Nephron progenitor cell (in vitro differentiated cells): ENCODE data around the gene HPGDS.
"Not testable (repeated sequence)": the region's sequence is repeated elsewhere in the genome, so short reads cannot be mapped to it uniquely, and the experiment has no call there.

ENCODE experiments used
- DNase-seq: peaks from one replicate; pipeline ENCODE4 v3.0.0; 2021
- H3K27ac Mint-ChIP-seq: 2 replicates; pipeline ENCODE4 v1.8.0; 2021; ENCODE audit warnings: mild to moderate bottlenecking, moderate library complexity, mixed read lengths
- H3K27me3 Mint-ChIP-seq: 2 replicates; pipeline ENCODE4 v1.8.0; 2021; ENCODE audit warnings: mild to moderate bottlenecking, low read depth, mixed read lengths; ENCODE audit not compliant: poor library complexity
- H3K36me3 Mint-ChIP-seq: 2 replicates; pipeline ENCODE4 v1.8.0; 2021; ENCODE audit warnings: low read depth, mixed read lengths
- H3K4me1 Mint-ChIP-seq: 2 replicates; pipeline ENCODE4 v1.8.0; 2021; ENCODE audit warnings: mixed read lengths
- H3K4me3 Mint-ChIP-seq: 2 replicates; pipeline ENCODE4 v1.8.0; 2021; ENCODE audit warnings: mild to moderate bottlenecking, moderate library complexity, mixed read lengths
- H3K9me3 Mint-ChIP-seq: 2 replicates; pipeline ENCODE4 v1.8.0; 2021; ENCODE audit warnings: mild to moderate bottlenecking, moderate library complexity, mixed read lengths
- TF ChIP-seq, protein P1 (sequence below): fragments of 200-600 bp; sonication (generic); IDR thresholded peaks from 2 replicates; pipeline ENCODE4 v1.5.0; 2021; ENCODE audit warnings: antibody characterized with exemption

Gene HPGDS

DNA sequence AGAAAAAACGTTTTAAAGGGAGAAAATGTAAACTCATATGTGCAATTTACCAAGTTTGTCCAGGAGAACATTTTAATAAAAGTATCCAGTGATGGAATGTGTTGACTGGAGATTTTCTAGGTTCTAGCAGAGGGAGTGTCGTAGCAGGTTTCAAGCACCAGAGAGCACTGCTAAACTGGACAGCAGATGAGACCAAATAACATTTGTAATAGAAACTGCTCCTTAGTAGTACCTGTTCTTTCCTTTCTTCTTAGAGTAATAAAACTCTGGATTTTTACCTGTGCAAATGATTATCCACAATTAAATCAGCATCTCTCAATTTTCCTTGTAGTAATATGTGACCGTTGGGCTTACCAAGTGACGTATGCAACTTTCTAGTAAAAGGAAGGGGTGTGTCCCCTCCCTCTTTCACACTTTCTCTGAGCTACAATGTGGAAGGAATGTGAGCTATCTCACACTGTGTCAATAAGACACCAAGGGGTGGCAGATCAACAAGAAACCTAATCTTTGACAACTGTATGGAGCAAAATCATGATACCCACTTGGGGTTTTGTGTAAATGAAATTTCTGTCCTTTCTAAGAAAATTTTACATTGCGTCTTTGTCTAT is 9.5 kb downstream of the HPGDS start:
- no peak for DNase-seq
- TF ChIP-seq, protein P1, sequence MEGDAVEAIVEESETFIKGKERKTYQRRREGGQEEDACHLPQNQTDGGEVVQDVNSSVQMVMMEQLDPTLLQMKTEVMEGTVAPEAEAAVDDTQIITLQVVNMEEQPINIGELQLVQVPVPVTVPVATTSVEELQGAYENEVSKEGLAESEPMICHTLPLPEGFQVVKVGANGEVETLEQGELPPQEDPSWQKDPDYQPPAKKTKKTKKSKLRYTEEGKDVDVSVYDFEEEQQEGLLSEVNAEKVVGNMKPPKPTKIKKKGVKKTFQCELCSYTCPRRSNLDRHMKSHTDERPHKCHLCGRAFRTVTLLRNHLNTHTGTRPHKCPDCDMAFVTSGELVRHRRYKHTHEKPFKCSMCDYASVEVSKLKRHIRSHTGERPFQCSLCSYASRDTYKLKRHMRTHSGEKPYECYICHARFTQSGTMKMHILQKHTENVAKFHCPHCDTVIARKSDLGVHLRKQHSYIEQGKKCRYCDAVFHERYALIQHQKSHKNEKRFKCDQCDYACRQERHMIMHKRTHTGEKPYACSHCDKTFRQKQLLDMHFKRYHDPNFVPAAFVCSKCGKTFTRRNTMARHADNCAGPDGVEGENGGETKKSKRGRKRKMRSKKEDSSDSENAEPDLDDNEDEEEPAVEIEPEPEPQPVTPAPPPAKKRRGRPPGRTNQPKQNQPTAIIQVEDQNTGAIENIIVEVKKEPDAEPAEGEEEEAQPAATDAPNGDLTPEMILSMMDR: no peak
- no peak overlapping the region for H3K4me3 Mint-ChIP-seq
- peaks cover 6% of the 10 kb centered on the region for H3K27me3 Mint-ChIP-seq
- no peak overlapping the region for H3K27ac Mint-ChIP-seq
- no peaks in the 10 kb centered on the region for H3K36me3 Mint-ChIP-seq
- peaks cover 2% of the 10 kb centered on the region for H3K9me3 Mint-ChIP-seq
- H3K4me1 Mint-ChIP-seq: peaks cover 7% of the 10 kb centered on the region

DNA sequence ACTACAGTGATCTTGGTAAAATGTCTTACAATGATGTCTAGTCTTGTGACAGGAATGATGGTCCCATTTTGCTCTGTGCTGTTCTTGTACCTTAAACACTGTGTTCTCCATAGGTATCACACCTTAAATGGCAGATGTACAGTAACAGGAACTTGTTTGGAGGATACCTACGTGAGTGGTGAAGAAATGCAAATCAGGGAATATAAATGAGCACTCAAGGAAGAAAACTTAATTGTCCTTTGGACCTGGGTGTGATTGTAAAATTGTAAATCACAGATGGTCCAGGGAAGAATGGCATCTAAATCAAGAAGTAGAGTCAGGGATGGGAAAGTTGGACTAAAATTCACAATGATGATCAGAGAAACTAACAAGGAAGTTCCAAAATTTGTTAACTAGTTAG is 12.7 kb downstream of the HPGDS start:
- peaks cover 7% of the 10 kb centered on the region for H3K4me1 Mint-ChIP-seq
- no peak for DNase-seq
- H3K27me3 Mint-ChIP-seq: peaks cover 8% of the 10 kb centered on the region
- TF ChIP-seq, protein P1: no peak
- peaks cover 34% of the 10 kb centered on the region for H3K9me3 Mint-ChIP-seq
- peaks cover 13% of the 10 kb centered on the region for H3K36me3 Mint-ChIP-seq
- no peak overlapping the region for H3K4me3 Mint-ChIP-seq
- no peak overlapping the region for H3K27ac Mint-ChIP-seq

DNA sequence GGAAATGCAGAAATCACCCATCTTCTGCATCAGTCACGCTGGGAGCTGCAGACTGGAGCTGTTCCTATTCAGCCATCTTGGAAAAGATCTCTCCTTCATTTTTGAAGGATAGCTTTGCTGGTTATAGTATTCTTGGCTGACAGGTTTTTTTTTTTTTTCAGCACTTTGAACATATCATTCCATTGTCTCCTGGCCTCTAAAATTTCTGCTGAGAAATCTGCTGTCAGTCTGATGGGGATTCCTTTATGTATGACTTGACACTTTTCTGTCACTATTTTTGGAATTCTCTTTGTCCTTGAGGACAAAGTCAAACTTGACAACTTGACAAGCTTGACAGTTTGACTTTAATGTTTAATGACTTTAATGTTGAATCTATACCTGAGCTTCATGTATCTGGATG is 16.8 kb downstream of the HPGDS start:
- Mint-ChIP-seq H3K27ac (no peak overlapping the region), H3K36me3 (peaks cover 13% of the 10 kb centered on the region), H3K27me3 (peaks cover 7% of the 10 kb centered on the region), H3K9me3 (peaks cover 65% of the 10 kb centered on the region), H3K4me1 (no peaks in the 10 kb centered on the region), H3K4me3 (no peak overlapping the region)
- TF ChIP-seq, protein P1: no peak
- no peak for DNase-seq

DNA sequence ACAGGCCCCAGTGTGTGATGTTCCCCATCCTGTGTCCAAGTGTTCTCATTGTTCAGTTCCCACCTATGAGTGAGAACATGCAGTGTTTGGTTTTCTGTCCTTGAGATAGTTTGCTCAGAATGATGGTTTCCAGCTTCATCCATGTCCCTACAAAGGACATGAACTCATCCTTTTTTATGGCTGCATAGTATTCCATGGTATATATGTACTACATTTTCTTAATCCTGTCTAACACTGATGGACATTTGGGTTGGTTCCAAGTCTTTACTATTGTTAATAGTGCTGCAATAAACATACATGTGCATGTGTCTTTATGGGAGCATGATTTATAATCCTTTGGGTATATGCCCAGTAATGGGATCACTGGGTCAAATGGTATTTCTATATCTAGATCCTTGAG is 22.7 kb downstream of the HPGDS start:
- H3K36me3 Mint-ChIP-seq, H3K27ac Mint-ChIP-seq, DNase-seq, H3K4me3 Mint-ChIP-seq, H3K4me1 Mint-ChIP-seq, H3K27me3 Mint-ChIP-seq: not testable (repeated sequence)
- peaks cover 58% of the 10 kb centered on the region for H3K9me3 Mint-ChIP-seq

DNA sequence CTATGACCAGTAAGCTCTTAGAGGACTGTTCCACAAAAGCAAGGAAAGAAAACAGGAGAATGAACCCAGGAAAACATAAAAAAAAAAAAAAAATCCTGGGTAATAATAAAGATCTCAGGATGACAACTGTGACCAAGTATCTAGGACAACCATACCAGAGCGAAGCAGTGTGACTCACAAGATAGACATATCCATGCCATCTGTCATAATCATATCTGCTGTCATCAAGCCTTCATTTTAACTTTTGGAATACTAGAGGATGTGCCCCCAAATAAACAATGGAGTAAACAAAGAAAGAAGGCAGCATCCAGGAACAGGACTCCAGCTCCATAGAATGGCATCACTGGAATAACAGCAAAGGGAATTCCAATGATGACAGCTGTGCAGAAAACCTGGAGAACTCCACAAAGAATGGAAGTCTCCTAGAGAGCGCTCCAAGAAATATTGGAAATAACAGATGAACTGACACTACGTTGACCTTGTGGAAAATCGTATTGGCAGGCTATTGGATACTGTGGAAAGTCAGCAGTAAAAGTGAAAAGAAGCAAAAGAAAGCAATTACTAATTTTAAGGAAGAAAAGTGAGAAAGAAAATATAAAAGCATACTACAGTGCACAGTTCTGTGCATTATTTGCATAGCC is 35.3 kb downstream of the HPGDS start:
- Mint-ChIP-seq H3K4me1 (no peaks in the 10 kb centered on the region), H3K27ac (no peak overlapping the region), H3K9me3 (peaks cover 25% of the 10 kb centered on the region), H3K36me3 (no peaks in the 10 kb centered on the region), H3K27me3 (peaks cover 4% of the 10 kb centered on the region), H3K4me3 (no peak overlapping the region)
- DNase-seq: no peak
- TF ChIP-seq, protein P1: no peak

DNA sequence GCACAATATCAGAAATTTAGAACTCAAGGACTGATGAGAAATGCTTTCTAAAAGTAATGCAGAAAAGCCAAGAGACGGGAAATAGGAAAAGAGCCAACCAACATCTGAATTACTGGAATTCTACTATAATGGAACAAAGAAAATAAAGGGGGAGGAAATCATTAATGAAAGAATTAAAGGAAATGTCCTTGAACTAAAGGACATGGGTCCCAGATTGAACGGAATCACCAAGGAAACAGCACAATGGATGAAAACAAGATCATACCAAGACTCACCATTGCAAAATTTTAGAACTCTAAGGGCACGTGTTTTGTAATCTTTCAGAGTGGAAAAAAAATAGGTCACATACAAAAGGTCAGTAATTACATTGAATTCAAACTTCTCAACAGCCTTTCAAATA is 35.9 kb downstream of the HPGDS start:
- TF ChIP-seq, protein P1: no peak
- no peaks in the 10 kb centered on the region for H3K36me3 Mint-ChIP-seq
- peaks cover 19% of the 10 kb centered on the region for H3K9me3 Mint-ChIP-seq
- no peak overlapping the region for H3K27ac Mint-ChIP-seq
- H3K4me3 Mint-ChIP-seq: no peak overlapping the region
- H3K27me3 Mint-ChIP-seq: peaks cover 4% of the 10 kb centered on the region
- no peaks in the 10 kb centered on the region for H3K4me1 Mint-ChIP-seq
- no peak for DNase-seq
